Measurements from ENCODE around the gene CTRB2. TPM values are rescaled to one million over a fixed set of nuclear protein-coding genes. Genes with fewer than 3 reads are reported as not detected.
"Not testable (repeated sequence)": the region's sequence is repeated elsewhere in the genome, so short reads cannot be mapped to it uniquely, and the experiment has no call there.

CTRB2 gene
- total RNA-seq, 1 donor from 2014 or later = not detected

- not testable (repeated sequence) for DNase-seq (ENCODE audit: low spot score)
Measured at GRCh38 chr16:75242436-75243078, 35.6 kb upstream of the CTRB2 start.

- DNase-seq (ENCODE audit: low spot score) = no peak
Measured at GRCh38 chr16:75241955-75242354, 35.0 kb upstream of the CTRB2 start.

GRCh38 chr16:75241412-75241811, 34.5 kb upstream of the CTRB2 start:
- DNase-seq (ENCODE audit: low spot score) = no peak

GRCh38 chr16:75240633-75241032, 33.7 kb upstream of the CTRB2 start:
- DNase-seq (ENCODE audit: low spot score) = not testable (repeated sequence)

- no peak for DNase-seq (ENCODE audit: low spot score)
Measured at GRCh38 chr16:75239542-75240122, 32.7 kb upstream of the CTRB2 start.

GRCh38 chr16:75238853-75239541, 32.0 kb upstream of the CTRB2 start:
- DNase-seq (ENCODE audit: low spot score) = no peak

- peak; percentile 82 for DNase-seq (ENCODE audit: low spot score)
Measured at GRCh38 chr16:75238132-75238852, 31.3 kb upstream of the CTRB2 start.

- no peak for DNase-seq (ENCODE audit: low spot score)
Measured at GRCh38 chr16:75237398-75238131, 30.6 kb upstream of the CTRB2 start.

GRCh38 chr16:75236736-75237397, 29.9 kb upstream of the CTRB2 start:
- no peak for DNase-seq (ENCODE audit: low spot score)

- DNase-seq (ENCODE audit: low spot score) = no peak
Measured at GRCh38 chr16:75236232-75236631, 29.3 kb upstream of the CTRB2 start.

- DNase-seq (ENCODE audit: low spot score) = no peak
Measured at GRCh38 chr16:75235721-75236193, 28.8 kb upstream of the CTRB2 start.

GRCh38 chr16:75234856-75235696, 28.1 kb upstream of the CTRB2 start:
- no peak for DNase-seq (ENCODE audit: low spot score)

- no peak for DNase-seq (ENCODE audit: low spot score)
Measured at GRCh38 chr16:75233611-75233938, 26.6 kb upstream of the CTRB2 start.

GRCh38 chr16:75231570-75231969, 24.6 kb upstream of the CTRB2 start:
- DNase-seq (ENCODE audit: low spot score) = no peak

GRCh38 chr16:75230471-75231110, 23.6 kb upstream of the CTRB2 start:
- no peak for DNase-seq (ENCODE audit: low spot score)

GRCh38 chr16:75229172-75230031, 22.4 kb upstream of the CTRB2 start:
- DNase-seq (ENCODE audit: low spot score) = no peak

- no peak for DNase-seq (ENCODE audit: low spot score)
Measured at GRCh38 chr16:75228143-75228976, 21.4 kb upstream of the CTRB2 start.

Measured in ureter (tissue), 1 donor.